Keratinocyte (primary cell): ENCODE measurements around the gene MBTD1.

ENCODE experiments used
- CTCF ChIP-seq, 3 experiments: IDR thresholded peaks in 1 of 3; conservative IDR thresholded peaks in 1 of 3; optimal IDR thresholded peaks in 1 of 3; 2 replicates in 2 of 3; 3 replicates in 1 of 3; pipeline versions ENCODE3 to v1.5.1; 2011; ENCODE audit warnings: low read length in 3 of 3, mild to moderate bottlenecking in 3 of 3, moderate library complexity in 2 of 3, control low read depth in 1 of 3, inconsistent platforms in 1 of 3; ENCODE audit not compliant: insufficient read depth in 2 of 3; ENCODE audit errors: extremely low read depth in 1 of 3
- EZH2 ChIP-seq: IDR thresholded peaks from one replicate; pipeline ENCODE4 v1.6.1; 2012; ENCODE audit warnings: inconsistent platforms, mild to moderate bottlenecking, low read length, moderate library complexity

DNA sequence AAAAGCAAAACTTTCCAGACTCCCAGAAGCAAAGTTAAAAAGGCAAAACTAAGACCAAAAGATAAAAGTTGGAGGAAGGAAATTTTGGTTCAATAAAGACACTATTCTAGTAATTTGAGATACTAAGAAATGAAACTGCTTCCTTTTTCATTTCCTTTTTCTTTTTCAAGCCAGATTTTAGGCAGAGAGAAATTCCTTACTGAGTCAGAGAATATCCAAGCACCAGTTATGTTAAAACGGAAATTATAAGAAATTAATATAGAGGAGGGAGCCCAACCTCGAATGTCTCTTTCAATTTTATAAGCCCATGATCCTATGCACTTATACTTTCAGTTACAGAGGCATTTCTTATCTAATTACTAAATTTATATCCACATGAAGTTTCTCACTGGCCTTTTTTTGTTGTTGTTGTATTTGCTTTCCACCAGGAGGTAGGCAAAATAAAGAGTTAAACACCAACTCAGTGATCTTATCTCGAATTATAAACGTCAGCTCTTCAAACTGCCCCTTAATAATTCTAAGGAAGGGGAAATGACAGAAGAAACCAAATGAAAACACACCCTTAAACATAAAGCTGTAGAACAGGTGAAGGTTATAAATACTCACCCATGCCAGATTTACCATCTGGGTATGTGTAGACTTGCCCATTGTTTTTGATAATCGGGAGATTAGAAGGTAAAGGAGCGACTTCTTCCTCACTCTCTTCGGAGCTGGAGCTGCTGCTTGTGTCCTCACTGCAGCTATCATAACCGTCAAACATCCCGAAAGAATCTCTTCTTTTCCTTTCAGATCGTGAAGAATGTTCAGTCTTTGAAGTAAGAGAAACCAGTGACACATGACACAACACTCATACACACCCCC is 35.2 kb downstream of the MBTD1 start:
- TF ChIP-seq CTCF (optimal IDR thresholded peaks at IDR 0.05 in 1 of 3, IDR thresholded peaks at IDR 0.05 in 1 of 3, conservative IDR thresholded peaks at IDR 0.05 in 1 of 3; ENCODE audit: extremely low read depth in 1 of 3, insufficient read depth in 2 of 3, low read length in 3 of 3) (no peak), EZH2 (no peak)
